AG10803 (cell line): Measurements from ENCODE around the gene NCKAP1.
"Not testable (repeated sequence)": the region's sequence is repeated elsewhere in the genome, so short reads cannot be mapped to it uniquely, and the experiment has no call there.

Experiments
- DNase-seq: peaks from one replicate; pipeline ENCODE4 v3.0.0; 2010; ENCODE audit warnings: low read depth
- H3K4me3 ChIP-seq: 2 replicates; pipeline ENCODE4 v1.5.1; 2011; ENCODE audit warnings: mild to moderate bottlenecking, low read length, control low read depth
- TF ChIP-seq, protein P1 (sequence below): conservative IDR thresholded peaks from 2 replicates; pipeline ENCODE4 v1.5.1; 2011; ENCODE audit warnings: mild to moderate bottlenecking, low read length, control low read depth, inconsistent platforms

The NCKAP1 gene

DNA sequence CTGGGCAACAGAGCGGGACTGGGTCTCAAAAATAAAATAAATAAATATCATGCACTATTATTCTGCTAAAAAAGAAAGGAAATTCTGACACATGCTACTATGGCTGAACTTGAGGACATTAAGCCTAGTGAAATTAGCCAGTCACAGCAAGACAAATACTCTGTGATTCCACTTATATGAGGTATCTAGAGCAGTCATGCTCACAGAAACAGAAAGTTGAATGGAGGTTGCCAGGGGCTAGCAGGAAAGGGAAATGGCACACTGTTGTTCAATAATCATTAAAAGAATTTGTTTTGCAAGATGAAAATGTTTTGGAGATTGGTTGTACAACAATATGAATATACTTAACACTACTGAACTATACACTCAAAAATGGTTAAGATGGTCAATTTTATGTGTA, 60.8 kb downstream of the NCKAP1 start:
- DNase-seq: no peak
- H3K4me3 ChIP-seq: no peak overlapping the region
- TF ChIP-seq, protein P1, sequence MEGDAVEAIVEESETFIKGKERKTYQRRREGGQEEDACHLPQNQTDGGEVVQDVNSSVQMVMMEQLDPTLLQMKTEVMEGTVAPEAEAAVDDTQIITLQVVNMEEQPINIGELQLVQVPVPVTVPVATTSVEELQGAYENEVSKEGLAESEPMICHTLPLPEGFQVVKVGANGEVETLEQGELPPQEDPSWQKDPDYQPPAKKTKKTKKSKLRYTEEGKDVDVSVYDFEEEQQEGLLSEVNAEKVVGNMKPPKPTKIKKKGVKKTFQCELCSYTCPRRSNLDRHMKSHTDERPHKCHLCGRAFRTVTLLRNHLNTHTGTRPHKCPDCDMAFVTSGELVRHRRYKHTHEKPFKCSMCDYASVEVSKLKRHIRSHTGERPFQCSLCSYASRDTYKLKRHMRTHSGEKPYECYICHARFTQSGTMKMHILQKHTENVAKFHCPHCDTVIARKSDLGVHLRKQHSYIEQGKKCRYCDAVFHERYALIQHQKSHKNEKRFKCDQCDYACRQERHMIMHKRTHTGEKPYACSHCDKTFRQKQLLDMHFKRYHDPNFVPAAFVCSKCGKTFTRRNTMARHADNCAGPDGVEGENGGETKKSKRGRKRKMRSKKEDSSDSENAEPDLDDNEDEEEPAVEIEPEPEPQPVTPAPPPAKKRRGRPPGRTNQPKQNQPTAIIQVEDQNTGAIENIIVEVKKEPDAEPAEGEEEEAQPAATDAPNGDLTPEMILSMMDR: no peak

DNA sequence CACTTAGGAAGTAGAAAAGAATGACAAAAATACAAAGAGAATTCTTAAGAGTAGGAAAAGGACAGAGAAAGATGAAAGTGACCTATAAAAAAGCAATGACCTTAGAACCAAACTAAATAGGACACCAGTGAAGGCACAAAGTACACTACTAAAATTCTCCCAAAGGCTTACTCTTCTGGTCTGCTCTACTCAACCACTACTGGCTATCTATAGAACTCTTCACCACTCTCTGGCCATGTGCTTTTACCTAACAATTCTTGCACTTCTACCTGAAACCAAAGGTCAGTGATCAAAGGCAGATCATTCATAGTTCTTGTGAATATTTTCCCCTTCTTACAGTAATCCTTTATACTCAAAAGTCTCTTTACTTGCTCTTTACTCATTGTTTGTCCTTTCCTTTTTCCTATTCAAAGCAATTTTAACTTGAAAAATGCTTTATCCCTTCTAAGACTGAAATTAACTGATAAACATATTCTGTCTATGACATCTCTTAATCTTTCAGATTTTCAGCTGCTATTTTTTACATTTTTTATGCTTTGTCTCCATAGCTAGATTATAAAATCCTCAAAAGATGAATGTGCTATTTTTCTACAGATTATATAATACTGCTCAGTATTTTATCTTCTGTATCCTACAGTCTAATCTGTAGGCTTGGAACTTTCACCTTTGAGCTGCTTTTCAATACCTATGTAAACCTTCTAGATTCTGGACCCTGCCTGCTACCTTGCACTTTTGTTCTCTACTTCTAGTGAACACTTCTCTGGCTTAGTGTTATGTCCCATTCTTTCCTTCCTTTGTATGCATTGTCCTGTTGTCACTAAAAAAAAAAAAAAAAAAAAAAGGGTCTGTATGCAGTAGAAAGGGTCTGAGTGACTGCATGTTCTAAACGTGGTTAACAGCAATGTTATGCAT, 64.6 kb downstream of the NCKAP1 start:
- TF ChIP-seq, protein P1: no peak
- H3K4me3 ChIP-seq: no peak overlapping the region

DNA sequence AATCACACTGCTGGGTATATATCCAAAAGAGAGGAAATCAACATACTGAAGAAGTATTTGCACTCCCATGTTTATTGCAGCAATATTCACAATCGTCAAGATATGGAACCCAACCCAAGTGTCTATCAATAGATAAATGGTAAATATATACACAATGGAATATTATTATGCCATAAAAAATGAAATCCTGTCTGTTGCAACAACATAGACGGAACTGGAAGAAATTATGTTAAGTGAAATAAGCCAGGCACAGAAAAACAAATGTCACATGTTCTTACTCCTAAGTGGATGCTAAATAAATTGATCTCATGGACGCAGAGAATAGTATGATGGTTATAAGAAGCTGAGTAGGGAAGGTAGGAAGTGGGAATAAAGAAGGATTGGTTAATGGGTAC, 65.7 kb downstream of the NCKAP1 start:
- H3K4me3 ChIP-seq: no peak overlapping the region
- DNase-seq: no peak
- TF ChIP-seq, protein P1: no peak

More for the DNA sequence above, 64.6 kb downstream of the NCKAP1 start:
- DNase-seq: no peak

DNA sequence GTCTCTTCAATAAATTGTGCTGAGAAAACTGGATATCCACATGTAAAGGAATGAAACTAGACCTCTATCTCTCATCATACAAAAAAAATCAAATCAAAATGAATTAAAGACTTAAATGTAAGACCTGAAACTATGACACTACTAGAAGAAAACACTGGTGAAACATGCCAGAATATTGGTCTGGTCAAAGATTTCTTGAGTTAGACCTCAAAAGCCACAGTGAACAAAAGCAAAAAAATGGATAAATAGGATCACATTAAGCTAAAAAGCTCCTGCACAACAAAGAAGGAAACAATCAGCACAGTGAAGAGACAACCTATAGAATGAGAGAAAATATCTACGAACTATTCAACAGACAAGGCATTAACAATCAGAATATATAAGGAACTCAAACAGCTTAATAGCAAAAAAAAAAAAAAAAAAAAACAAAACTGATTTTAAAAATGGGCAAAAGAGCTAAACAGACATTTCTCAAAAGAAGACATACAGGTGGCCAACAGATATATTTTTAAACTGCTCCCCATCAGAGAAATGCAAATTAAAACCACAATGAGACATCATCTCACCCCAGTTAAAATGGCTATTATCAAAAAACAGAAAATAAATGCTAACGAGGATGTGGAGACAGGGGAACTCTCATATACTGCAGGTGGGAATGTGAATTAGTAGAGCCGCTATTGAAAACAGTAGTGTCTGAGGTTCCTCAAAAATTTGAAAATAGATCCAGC, 66.3 kb downstream of the NCKAP1 start:
- TF ChIP-seq, protein P1: no peak
- DNase-seq: no peak

DNA sequence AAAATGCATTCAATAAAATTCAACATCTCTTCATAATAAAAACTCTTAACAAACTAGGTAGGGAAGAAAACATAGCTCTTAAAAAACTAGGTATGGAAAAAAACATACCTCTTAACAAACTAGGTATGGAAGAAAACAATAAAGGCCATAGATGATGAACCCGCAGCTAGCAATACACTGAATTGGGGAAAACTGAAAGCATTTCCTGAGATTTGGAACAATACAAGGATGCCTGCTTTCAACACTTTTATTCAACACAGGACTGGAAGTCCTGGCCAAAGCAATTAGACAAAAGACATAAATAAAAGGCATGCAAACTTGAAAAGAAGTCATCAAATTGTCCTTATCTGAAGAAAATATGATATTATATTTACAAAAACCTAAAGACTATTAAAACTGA, 67.8 kb downstream of the NCKAP1 start:
- TF ChIP-seq, protein P1: no peak
- no peak for DNase-seq
- H3K4me3 ChIP-seq: no peak overlapping the region

More for the DNA sequence above, 66.3 kb downstream of the NCKAP1 start:
- H3K4me3 ChIP-seq: no peak overlapping the region

DNA sequence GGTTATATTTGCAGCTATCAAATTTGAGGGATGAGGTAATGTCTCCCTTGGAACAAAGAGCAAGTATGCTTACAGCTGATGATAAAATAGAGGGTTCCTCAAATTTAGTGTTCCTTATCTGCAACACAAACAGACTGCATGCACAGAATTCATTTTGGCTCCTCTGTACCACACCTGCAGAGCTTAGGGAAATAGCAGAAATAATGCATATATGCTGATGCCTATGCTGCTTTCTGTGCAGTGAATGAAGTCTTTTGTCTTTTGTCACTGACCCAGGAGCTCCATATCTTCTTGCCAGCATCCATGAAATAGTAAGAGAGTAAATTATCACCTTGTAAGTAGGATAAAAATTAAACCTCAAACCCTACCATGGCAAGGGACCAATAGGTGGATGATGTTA, 69.8 kb downstream of the NCKAP1 start:
- no peak overlapping the region for H3K4me3 ChIP-seq
- TF ChIP-seq, protein P1: no peak
- no peak for DNase-seq

DNA sequence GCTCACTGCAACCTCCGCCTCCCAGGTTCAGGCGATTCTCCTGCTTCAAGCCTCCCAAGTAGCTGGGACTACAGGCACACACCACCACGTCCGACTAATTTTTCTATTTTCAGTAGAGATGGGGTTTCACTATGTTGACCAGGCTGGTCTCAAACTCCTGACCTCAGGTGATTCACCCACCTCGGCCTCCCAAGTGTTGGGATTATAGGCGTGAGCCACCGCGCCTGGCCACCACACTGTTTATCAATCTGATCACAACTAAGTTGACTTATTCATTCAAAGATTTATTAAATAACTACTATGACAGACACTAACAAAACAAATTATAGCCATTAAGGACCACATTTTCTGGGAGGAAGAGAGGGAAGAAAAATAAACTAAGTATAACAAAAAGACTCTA, 71.9 kb downstream of the NCKAP1 start:
- DNase-seq: not testable (repeated sequence)

More for the DNA sequence above, 71.9 kb downstream of the NCKAP1 start:
- not testable (repeated sequence) for H3K4me3 ChIP-seq
